Testis (tissue), 3 donors: ENCODE measurements around the gene UNK. TPM values are rescaled to one million over a fixed set of nuclear protein-coding genes. Genes with fewer than 3 reads are reported as not detected.
A peak's percentile ranks its signal among the peaks of the same experiment; 100 is the strongest.

Experiments
- DNase-seq: peaks from one replicate; pipeline ENCODE4 v3.0.0-alpha.2; 2019
- H3K27ac ChIP-seq, 2 donors: fragments of 200-600 bp; sonication (generic); one replicate each; pipeline ENCODE4 v1.5.1; 2019
- H3K27me3 ChIP-seq: fragments of 200-600 bp; sonication (generic); one replicate; pipeline ENCODE4 v1.5.1; 2019
- H3K36me3 ChIP-seq: fragments of 200-600 bp; sonication (generic); one replicate; pipeline ENCODE4 v1.5.1; 2017; ENCODE audit warnings: low read depth; ENCODE audit errors: missing control alignments
- H3K4me1 ChIP-seq: fragments of 200-600 bp; sonication (generic); one replicate; pipeline ENCODE4 v1.5.1; 2019
- H3K4me3 ChIP-seq, 2 donors: fragments of 200-600 bp; sonication (generic); one replicate each; pipeline ENCODE4 v1.5.1; 2017 to 2019
- H3K9me3 ChIP-seq: fragments of 200-600 bp; sonication (generic); one replicate; pipeline ENCODE4 v1.5.1; 2017
- POLR2A ChIP-seq: fragments of 450-650 bp; IDR thresholded peaks from one replicate; pipeline ENCODE4 v1.6.1; 2017; ENCODE audit warnings: antibody characterized with exemption, mild to moderate bottlenecking, moderate library complexity
- WGBS, 2 donors: methylation state at CpG; one replicate each; pipeline ENCODE4 v1.1.5; 2018; 5-methylcytosine and 5-hydroxymethylcytosine counted together
- intact Hi-C: fragments of 100-400 bp; cut with DNase I; formaldehyde crosslinking; loops from one replicate; pipeline ENCODE4 v1.15.1; 2023; ENCODE audit warnings: low total_unique reads
- polyA plus RNA-seq: library from polyadenylated mRNA; stranded (reverse); fragments of 350-450 nt; fragmentation: Illumina TruSeq; extraction: RNeasy Lipid Tissue Mini Kit (QIAGEN cat#74804); gene quantifications from one replicate; pipeline ENCODE4 v1.2.3, GENCODE V29; 2014; ENCODE audit warnings: low read depth, low replicate concordance; ENCODE audit not compliant: insufficient read depth
- total RNA-seq, 2 donors: library from RNA; depleted of rRNA; stranded (reverse); fragments of >200 nt; gene quantifications; one replicate each; pipeline ENCODE4 v1.2.3, GENCODE V29; 2016
- TF ChIP-seq, protein P1 (sequence below), 3 experiments: fragments of 450-650 bp in 2 of 3; fragments of 200-600 bp in 1 of 3; sonication (generic) in 1 of 3; IDR thresholded peaks; one replicate each; pipeline ENCODE4 v1.5.1; 2016 to 2019; ENCODE audit warnings: antibody characterized with exemption in 3 of 3, mild to moderate bottlenecking in 2 of 3, moderate library complexity in 1 of 3

The UNK gene
- total and polyA plus RNA-seq, 3 donors from 2014 or later, result 57.2 to 76.0 (median 66.7) TPM

DNA sequence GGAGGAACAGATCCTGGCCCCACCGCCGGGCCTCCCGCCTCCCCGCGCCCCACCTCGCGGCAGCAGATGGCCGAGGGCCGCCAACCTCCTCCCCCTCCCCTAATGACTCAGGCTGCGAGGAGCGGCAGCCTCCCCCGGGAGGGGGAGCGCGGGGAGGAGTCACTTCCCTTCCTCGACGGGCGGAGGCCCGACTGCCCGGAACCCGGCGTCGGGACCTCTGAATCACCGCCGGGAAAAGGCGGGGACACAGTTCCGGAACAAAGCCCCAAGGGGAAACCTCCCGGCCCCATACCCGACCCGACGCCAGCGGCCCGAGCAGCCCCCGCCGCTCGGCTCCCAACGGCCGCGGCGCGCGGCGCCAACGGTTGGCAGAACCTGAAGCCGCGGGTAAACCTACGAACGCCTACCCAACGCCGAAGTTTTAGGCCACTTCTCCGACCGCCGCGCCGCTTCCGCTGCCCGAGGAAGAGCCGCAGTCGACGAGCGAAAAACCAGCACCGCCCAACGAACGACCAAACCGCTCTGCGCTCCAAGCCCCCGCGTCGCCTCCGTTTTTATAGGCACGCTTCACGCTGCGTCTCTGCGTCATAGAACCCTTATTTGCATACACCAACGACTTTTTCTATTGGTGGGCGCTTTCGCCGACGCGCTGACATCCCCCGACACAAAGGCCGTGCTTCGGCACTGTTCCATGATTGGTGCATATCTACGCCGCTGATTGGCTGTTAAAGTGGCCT, 5.2 kb upstream of the UNK start:
- peak overlapping the region; percentile 98 to 99 for H3K27ac ChIP-seq
- no peaks in the 10 kb centered on the region for H3K27me3 ChIP-seq
- H3K36me3 ChIP-seq, result no peaks in the 10 kb centered on the region
- H3K4me3 ChIP-seq, result peak overlapping the region; percentile 99
- TF ChIP-seq, protein P1, sequence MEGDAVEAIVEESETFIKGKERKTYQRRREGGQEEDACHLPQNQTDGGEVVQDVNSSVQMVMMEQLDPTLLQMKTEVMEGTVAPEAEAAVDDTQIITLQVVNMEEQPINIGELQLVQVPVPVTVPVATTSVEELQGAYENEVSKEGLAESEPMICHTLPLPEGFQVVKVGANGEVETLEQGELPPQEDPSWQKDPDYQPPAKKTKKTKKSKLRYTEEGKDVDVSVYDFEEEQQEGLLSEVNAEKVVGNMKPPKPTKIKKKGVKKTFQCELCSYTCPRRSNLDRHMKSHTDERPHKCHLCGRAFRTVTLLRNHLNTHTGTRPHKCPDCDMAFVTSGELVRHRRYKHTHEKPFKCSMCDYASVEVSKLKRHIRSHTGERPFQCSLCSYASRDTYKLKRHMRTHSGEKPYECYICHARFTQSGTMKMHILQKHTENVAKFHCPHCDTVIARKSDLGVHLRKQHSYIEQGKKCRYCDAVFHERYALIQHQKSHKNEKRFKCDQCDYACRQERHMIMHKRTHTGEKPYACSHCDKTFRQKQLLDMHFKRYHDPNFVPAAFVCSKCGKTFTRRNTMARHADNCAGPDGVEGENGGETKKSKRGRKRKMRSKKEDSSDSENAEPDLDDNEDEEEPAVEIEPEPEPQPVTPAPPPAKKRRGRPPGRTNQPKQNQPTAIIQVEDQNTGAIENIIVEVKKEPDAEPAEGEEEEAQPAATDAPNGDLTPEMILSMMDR (IDR thresholded peaks at IDR 0.05), result peak in 1 of 3 experiments; percentile 2
- peak; percentile 99 for TF ChIP-seq POLR2A
- peaks cover 29% of the 10 kb centered on the region for H3K4me1 ChIP-seq
- DNase-seq, result peak; percentile 98
- intact Hi-C loops, result loop anchor here (10.0 kb wide), 1 partner anchor 65 kb away; the partner anchor contains the start of gene UNC13D
- H3K9me3 ChIP-seq, result no peaks in the 10 kb centered on the region
- 0 to 1% methylated on average over 15 to 58 of the region's 84 CpGs for WGBS, 2 donors

DNA sequence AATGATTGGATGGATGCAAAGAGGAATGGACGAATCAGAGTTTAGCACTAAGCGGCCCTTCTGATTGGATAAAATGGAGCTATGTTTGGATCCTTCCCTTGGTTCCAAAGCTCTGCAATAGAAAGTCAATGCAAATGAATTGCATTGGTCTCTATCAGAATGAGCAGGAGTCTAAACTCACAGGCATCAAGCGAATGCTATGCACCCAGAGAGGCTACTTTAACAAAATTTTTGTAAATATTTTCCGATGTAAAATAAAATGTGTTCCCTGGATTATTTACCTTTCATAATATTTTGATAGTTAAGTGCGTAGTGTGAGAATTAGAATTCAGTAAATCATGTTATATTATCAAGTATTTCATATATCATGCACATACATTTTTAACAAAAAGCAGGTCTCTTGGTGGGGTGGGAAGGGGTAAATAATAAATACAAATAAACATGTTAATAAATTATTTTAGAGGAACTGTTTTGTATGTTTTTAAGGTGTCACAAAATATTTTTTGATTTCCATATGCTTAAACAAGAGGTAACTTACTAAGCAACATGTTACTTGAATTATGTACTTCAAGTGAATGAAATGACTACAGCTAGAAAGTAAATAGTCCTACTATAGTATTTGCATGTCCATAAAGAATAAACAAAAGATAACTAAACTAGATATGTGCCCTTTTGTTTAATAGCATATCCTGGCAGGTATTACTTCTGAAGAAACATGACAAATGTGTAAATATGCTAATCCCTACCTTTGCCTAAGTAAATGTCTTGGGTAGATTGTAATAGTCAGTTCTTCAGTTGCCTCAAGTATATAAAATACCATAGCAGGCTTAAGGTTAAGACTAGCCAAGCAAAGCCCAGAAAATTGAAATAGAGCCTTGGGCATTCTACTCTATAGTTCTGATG, 4.4 kb upstream of the UNK start:
- WGBS, 2 donors, result 15 to 19% methylated on average over 5 of the region's 5 CpGs
- no peaks in the 10 kb centered on the region for H3K36me3 ChIP-seq
- no peak for TF ChIP-seq POLR2A
- TF ChIP-seq, protein P1 (IDR thresholded peaks at IDR 0.05), result no peak
- no peak overlapping the region for H3K4me3 ChIP-seq
- DNase-seq, result no peak
- no peaks in the 10 kb centered on the region for H3K9me3 ChIP-seq
- intact Hi-C loops, result loop anchor here (10.0 kb wide), 1 partner anchor 65 kb away; the partner anchor contains the start of gene UNC13D
- H3K4me1 ChIP-seq, result peaks cover 29% of the 10 kb centered on the region
- no peaks in the 10 kb centered on the region for H3K27me3 ChIP-seq
- peak overlapping the region in 1 of 2 donors; percentile 39 for H3K27ac ChIP-seq

DNA sequence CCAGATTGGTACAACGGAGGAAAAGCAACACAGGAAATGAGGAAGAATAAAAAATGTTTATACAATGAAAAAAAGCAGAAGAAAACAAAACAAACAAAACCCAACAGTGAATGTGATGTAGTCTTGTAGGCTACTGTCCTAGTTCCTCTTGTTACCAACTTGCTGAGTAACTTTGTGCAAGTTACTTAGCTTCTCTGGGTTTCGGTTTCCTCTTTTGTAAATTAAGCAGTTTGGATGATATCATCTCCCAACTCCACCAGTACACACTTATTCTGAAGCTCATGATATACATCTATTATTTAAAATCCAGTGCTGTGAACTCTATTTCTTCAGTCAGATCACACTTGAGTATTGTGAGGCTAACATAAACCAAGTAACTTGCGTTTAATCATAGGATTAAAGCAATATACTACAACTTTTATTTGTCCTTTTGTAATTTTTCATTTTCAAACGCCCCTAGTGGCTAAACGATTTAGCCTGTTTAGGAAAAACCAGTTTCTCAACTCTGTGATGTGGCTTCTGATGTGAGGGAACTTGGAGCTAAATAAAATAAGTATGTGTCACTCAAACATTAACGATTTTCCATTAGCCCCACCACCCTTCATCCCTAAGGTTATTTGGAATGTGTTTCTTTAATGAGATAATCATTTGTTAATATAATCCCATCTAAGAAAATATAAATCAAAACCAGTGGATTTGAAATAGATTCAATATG, 1.4 kb upstream of the UNK start:
- peaks cover 26% of the 10 kb centered on the region for H3K4me1 ChIP-seq
- H3K27me3 ChIP-seq, result no peaks in the 10 kb centered on the region
- 11 to 21% methylated on average over 6 of the region's 6 CpGs for WGBS, 2 donors
- H3K9me3 ChIP-seq, result no peaks in the 10 kb centered on the region
- no peak for DNase-seq
- peak overlapping the region; percentile 100 for H3K27ac ChIP-seq
- no peaks in the 10 kb centered on the region for H3K36me3 ChIP-seq
- intact Hi-C loops, result no loop called here
- TF ChIP-seq, protein P1 (IDR thresholded peaks at IDR 0.05), result peak; percentile 58 to 79 (median 74)
- TF ChIP-seq POLR2A, result no peak
- no peak overlapping the region for H3K4me3 ChIP-seq

DNA sequence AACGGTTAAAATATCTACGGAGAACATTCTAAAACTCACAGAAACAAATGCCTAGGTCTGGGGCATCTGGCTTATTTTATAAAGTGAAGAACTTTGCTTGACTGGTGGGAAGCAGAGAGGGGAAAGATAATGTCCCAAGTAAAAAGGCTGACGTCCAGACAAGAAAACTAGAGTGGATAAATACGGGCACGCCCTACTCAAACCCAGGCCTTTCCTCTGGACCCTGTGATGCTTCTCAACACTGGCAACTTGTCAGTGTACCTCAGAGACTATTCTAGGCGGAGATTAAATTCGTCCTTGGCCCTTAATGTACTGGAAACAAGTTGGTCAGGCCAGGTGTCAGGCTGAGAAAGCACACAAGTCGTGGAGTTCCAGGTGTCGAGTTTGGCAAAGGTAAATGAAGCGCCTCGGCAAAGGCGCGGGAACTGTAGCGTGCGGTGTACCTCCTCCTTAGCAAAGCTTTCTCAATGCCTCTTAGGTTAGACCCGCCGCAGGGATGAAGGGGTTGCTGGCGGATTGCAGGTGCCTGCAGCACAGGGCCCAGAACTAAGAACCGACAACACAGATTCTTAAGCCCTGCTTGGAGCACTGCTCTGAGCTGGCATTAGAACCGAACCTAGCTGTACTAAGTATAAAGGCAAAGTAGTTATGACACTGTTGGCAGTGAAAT, 668 bp upstream of the UNK start:
- H3K9me3 ChIP-seq, result no peaks in the 10 kb centered on the region
- H3K27ac ChIP-seq, result peak overlapping the region; percentile 100
- H3K4me1 ChIP-seq, result peaks cover 26% of the 10 kb centered on the region
- no peaks in the 10 kb centered on the region for H3K36me3 ChIP-seq
- TF ChIP-seq POLR2A, result no peak
- TF ChIP-seq, protein P1 (IDR thresholded peaks at IDR 0.05), result no peak
- WGBS, 2 donors, result 48 to 51% methylated on average over 20 of the region's 20 CpGs
- DNase-seq, result peak; percentile 40
- intact Hi-C loops, result no loop called here
- no peaks in the 10 kb centered on the region for H3K27me3 ChIP-seq
- peak overlapping the region; percentile 74 for H3K4me3 ChIP-seq
